Adrenal gland (tissue), 12 donors: ENCODE results near the gene ZNF554. TPM values are rescaled to one million over a fixed set of nuclear protein-coding genes. Genes with fewer than 3 reads are reported as not detected.

Experiments used
- DNase-seq, 7 donors: peaks; one replicate each; pipeline ENCODE4 v3.0.0-alpha.2; 2019 to 2020
- H3K27ac ChIP-seq, 5 donors: fragments of 200-600 bp; sonication (generic) in 4 of 5; 1 replicate in 3 of 5; 2 replicates in 2 of 5; pipeline versions ENCODE4 v1.5.1 to v1.8.0; 2016 to 2020; ENCODE audit warnings: mild to moderate bottlenecking in 1 of 5
- H3K27me3 ChIP-seq: fragments of 200-600 bp; 2 replicates; pipeline ENCODE4 v1.8.0; 2021
- H3K36me3 ChIP-seq, 2 donors: fragments of 200-600 bp; replicated peaks in 1 of 2; 1 replicate in 1 of 2; 2 replicates in 1 of 2; pipeline versions ENCODE4 v1.5.1 to v1.8.0; 2018 to 2022
- H3K4me1 ChIP-seq, 2 donors: fragments of 200-600 bp; replicated peaks in 1 of 2; 1 replicate in 1 of 2; 2 replicates in 1 of 2; pipeline versions ENCODE4 v1.5.1 to v1.8.0; 2018 to 2021
- H3K4me3 ChIP-seq, 4 donors: fragments of 200-600 bp; sonication (generic) in 3 of 4; one replicate each; pipeline ENCODE4 v1.5.1; 2016 to 2018
- H3K9me3 ChIP-seq, 3 donors: fragments of 200-600 bp; sonication (generic) in 1 of 3; replicated peaks in 1 of 3; 1 replicate in 2 of 3; 2 replicates in 1 of 3; pipeline versions ENCODE4 v1.5.1 to v1.8.0; 2016 to 2021
- CTCF ChIP-seq, 6 experiments: fragments of 450-650 bp in 4 of 6; fragments of 200-600 bp in 2 of 6; sonication (generic) in 1 of 6; IDR thresholded peaks; 1 replicate in 5 of 6; 2 replicates in 1 of 6; pipeline versions ENCODE4 v1.5.1 to v1.8.0; 2016 to 2021; ENCODE audit warnings: antibody characterized with exemption in 6 of 6, mild to moderate bottlenecking in 2 of 6, moderate library complexity in 1 of 6
- POLR2A ChIP-seq, 2 donors: fragments of 450-650 bp; IDR thresholded peaks; one replicate each; pipeline ENCODE4 v1.6.1; 2017; ENCODE audit warnings: antibody characterized with exemption in 2 of 2, mild to moderate bottlenecking in 2 of 2, moderate library complexity in 1 of 2
- WGBS, 4 donors: extraction: QIAGEN DNeasy Blood & Tissue Kit in 2 of 4; methylation state at CpG; one replicate each; pipeline versions ENCODE4 v1.1.5 to v1.1.7; 2013 to 2017; 5-methylcytosine and 5-hydroxymethylcytosine counted together
- intact Hi-C, 2 donors: fragments of 100-400 bp; cut with DNase I; formaldehyde crosslinking; loops; one replicate each; pipeline versions ENCODE4 v1.14.1 to v1.15.0; 2022 to 2023
- polyA plus RNA-seq, 3 donors: library from polyadenylated mRNA; stranded (reverse); fragments of 200-250 nt in 2 of 3; fragments of 350-450 nt in 1 of 3; fragmentation: Illumina TruSeq in 1 of 3; extraction: RNeasy Lipid Tissue Mini Kit (QIAGEN cat#74804) in 1 of 3; gene quantifications; one replicate each; pipeline ENCODE4 v1.2.3, GENCODE V29; 2013 to 2014
- total RNA-seq, 9 donors: library from RNA; depleted of rRNA in 4 of 9; stranded (reverse); fragments of >200 nt in 4 of 9; fragments of 120-200 nt in 1 of 9; fragmentation: NEBNext Ultra II Directional in 1 of 9; extraction: Animal tissue kit (Norgen Biotek cat#: 25700) in 1 of 9; gene quantifications; one replicate each; pipeline versions ENCODE4 v1.1.0 to v1.2.4, GENCODE V29; 2013 to 2023
- donor health status: healthy with polysubstance abuse.
- donor health status: Bipolar disorder and iron deficiency.
- donor health status: DM: yes; HTN: yes; CAD: no.
- donor health status: DM: no; HTN: no; CAD: no.
- donor health status: DM: no; HTN: no; CAD: no.
- donor health status: DM: yes; HTN: yes; CAD: no.

Gene ZNF554
- total and polyA plus RNA-seq, 12 donors: 1.6 to 6.9 (median 3.9) TPM

GRCh38 chr19:2804156-2805004, 15.3 kb upstream of the ZNF554 start:
- no peaks in the 10 kb centered on the region for H3K9me3 ChIP-seq
- intact Hi-C loops: no loop called here
- DNase-seq: no peak
- TF ChIP-seq POLR2A (IDR thresholded peaks at IDR 0.05): no peak
- TF ChIP-seq CTCF (IDR thresholded peaks at IDR 0.05): no peak
- WGBS, 4 donors: 91 to 93% (median 92%) methylated on average over 15 to 27 of the region's 27 CpGs
- H3K4me3 ChIP-seq: no peak overlapping the region
- no peak overlapping the region for H3K27ac ChIP-seq
- peaks cover 0 to 25% of the 10 kb centered on the region in 2 donors for H3K36me3 ChIP-seq
- H3K4me1 ChIP-seq: no peaks in the 10 kb centered on the region
- no peaks in the 10 kb centered on the region for H3K27me3 ChIP-seq

- DNase-seq: no peak
- intact Hi-C loops: no loop called here
- peaks cover 0 to 25% of the 10 kb centered on the region in 2 donors for H3K36me3 ChIP-seq
- WGBS, 4 donors: 97 to 99% (median 98%) methylated on average over 6 to 26 of the region's 28 CpGs
- no peak overlapping the region for H3K27ac ChIP-seq
- H3K27me3 ChIP-seq: no peaks in the 10 kb centered on the region
- no peaks in the 10 kb centered on the region for H3K4me1 ChIP-seq
- no peak overlapping the region for H3K4me3 ChIP-seq
- TF ChIP-seq POLR2A (IDR thresholded peaks at IDR 0.05) (no peak), CTCF (IDR thresholded peaks at IDR 0.05) (no peak)
- no peaks in the 10 kb centered on the region for H3K9me3 ChIP-seq
Measured at GRCh38 chr19:2805261-2805900, 14.3 kb upstream of the ZNF554 start.

GRCh38 chr19:2805991-2806649, 13.5 kb upstream of the ZNF554 start:
- Histone ChIP-seq H3K27ac (no peak overlapping the region), H3K36me3 (peaks cover 0 to 25% of the 10 kb centered on the region in 2 donors), H3K27me3 (no peaks in the 10 kb centered on the region), H3K4me1 (no peaks in the 10 kb centered on the region), H3K4me3 (no peak overlapping the region), H3K9me3 (no peaks in the 10 kb centered on the region)
- 96 to 99% (median 97%) methylated on average over 13 to 23 of the region's 23 CpGs for WGBS, 4 donors
- TF ChIP-seq POLR2A (IDR thresholded peaks at IDR 0.05) (no peak), CTCF (IDR thresholded peaks at IDR 0.05) (no peak)
- no peak for DNase-seq
- intact Hi-C loops: no loop called here

GRCh38 chr19:2806736-2807378, 12.8 kb upstream of the ZNF554 start:
- intact Hi-C loops: no loop called here
- no peak for DNase-seq
- no peak for TF ChIP-seq POLR2A (IDR thresholded peaks at IDR 0.05)
- no peak for TF ChIP-seq CTCF (IDR thresholded peaks at IDR 0.05)
- Histone ChIP-seq H3K36me3 (peaks cover 0 to 25% of the 10 kb centered on the region in 2 donors), H3K27me3 (no peaks in the 10 kb centered on the region), H3K4me1 (no peaks in the 10 kb centered on the region), H3K9me3 (no peaks in the 10 kb centered on the region), H3K27ac (no peak overlapping the region), H3K4me3 (no peak overlapping the region)
- WGBS, 4 donors: 94 to 99% (median 96%) methylated on average over 17 to 34 of the region's 34 CpGs
